Cardiac muscle cell (in vitro differentiated cells and primary cell): ENCODE data around the gene ITSN2. TPM values are rescaled to one million over a fixed set of nuclear protein-coding genes. Genes with fewer than 3 reads are reported as not detected.

Source experiments
- DNase-seq, 2 donors: peaks; one replicate each; pipeline versions ENCODE4 v3.0.0 to v3.0.0-alpha.2; 2010 to 2017; ENCODE audit warnings: low read depth in 1 of 2, low spot score in 1 of 2
- H3K27ac ChIP-seq: fragments of 200-600 bp; sonication (generic); 2 replicates; pipeline ENCODE4 v1.5.1; 2016
- H3K27me3 ChIP-seq: fragments of 200-600 bp; sonication (generic); 2 replicates; pipeline ENCODE4 v1.6.0; 2016; ENCODE audit warnings: control low read depth
- H3K36me3 ChIP-seq: fragments of 200-600 bp; sonication (generic); 2 replicates; pipeline ENCODE4 v1.5.1; 2016; ENCODE audit warnings: control low read depth
- H3K4me1 ChIP-seq: fragments of 200-600 bp; sonication (generic); 2 replicates; pipeline ENCODE4 v1.8.1; 2017; ENCODE audit warnings: low read depth, mild to moderate bottlenecking, mixed run types
- H3K4me3 ChIP-seq: fragments of 200-600 bp; sonication (generic); 2 replicates; pipeline ENCODE4 v1.5.1; 2016; ENCODE audit warnings: mild to moderate bottlenecking
- H3K9me3 ChIP-seq: fragments of 200-600 bp; sonication (generic); 2 replicates; pipeline ENCODE4 v1.5.1; 2017; ENCODE audit warnings: low read depth, mild to moderate bottlenecking, control low read depth
- polyA plus RNA-seq: library from polyadenylated mRNA; unstranded; fragments of >200 nt; fragmentation: Nextera tagmentation; extraction: Ambion mirVana; gene quantifications from 2 replicates; pipeline ENCODE4 v1.2.1, GENCODE V29; 2016
- total RNA-seq: library from RNA; depleted of rRNA; stranded (reverse); fragments of >200 nt; gene quantifications from 2 replicates; pipeline ENCODE4 v1.2.3, GENCODE V29; 2016
- TF ChIP-seq, protein P1 (sequence below): IDR thresholded peaks from 2 replicates; pipeline ENCODE4 v1.5.1; 2012; ENCODE audit warnings: low read depth, mild to moderate bottlenecking, low read length

Gene ITSN2
- total and polyA plus RNA-seq, 2 experiments from 2014 or later: 22.3 to 22.8 TPM

DNA sequence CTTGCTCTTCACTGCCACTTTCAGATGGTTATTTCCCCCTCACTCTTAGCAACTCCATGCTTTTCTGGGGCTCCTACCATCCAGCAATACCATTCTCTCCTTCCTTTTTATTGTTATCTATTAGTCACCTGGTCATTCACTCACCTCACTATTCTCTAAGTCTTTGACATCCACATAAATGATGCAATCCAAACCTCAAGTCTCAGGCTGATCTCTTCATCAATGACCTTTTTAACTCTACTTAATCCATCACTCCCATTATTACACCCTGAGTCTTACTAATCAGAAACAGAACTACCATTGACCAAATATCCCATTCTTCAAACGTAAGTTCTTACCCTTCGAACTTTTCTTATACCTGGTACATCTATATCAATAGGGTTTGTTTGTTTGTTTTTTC is 79.7 kb downstream of the ITSN2 start:
- H3K27me3 ChIP-seq: no peaks in the 10 kb centered on the region
- DNase-seq: no peak
- TF ChIP-seq, protein P1, sequence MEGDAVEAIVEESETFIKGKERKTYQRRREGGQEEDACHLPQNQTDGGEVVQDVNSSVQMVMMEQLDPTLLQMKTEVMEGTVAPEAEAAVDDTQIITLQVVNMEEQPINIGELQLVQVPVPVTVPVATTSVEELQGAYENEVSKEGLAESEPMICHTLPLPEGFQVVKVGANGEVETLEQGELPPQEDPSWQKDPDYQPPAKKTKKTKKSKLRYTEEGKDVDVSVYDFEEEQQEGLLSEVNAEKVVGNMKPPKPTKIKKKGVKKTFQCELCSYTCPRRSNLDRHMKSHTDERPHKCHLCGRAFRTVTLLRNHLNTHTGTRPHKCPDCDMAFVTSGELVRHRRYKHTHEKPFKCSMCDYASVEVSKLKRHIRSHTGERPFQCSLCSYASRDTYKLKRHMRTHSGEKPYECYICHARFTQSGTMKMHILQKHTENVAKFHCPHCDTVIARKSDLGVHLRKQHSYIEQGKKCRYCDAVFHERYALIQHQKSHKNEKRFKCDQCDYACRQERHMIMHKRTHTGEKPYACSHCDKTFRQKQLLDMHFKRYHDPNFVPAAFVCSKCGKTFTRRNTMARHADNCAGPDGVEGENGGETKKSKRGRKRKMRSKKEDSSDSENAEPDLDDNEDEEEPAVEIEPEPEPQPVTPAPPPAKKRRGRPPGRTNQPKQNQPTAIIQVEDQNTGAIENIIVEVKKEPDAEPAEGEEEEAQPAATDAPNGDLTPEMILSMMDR: no peak
- no peaks in the 10 kb centered on the region for H3K4me1 ChIP-seq
- H3K4me3 ChIP-seq: no peak overlapping the region
- H3K36me3 ChIP-seq: peaks cover 1% of the 10 kb centered on the region
- no peak overlapping the region for H3K27ac ChIP-seq
- no peaks in the 10 kb centered on the region for H3K9me3 ChIP-seq

DNA sequence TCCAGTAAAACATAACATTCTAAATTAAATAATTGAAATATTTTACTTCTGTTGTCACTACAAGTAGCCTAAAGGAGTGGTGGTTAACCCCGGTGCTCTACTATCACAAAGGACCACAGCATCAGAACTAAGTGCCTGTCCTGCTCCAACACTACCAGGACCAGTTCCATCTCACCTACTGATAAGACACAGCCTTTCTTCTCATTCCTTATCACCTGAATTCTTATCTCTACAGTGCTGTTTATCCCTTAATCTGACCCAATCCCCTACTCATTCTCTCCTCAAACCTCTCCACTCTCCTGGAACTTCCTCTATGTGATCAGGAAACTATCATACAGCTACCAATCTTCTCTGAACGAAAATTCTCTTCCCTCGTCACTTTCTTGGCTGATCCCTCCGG is 80.2 kb downstream of the ITSN2 start:
- Histone ChIP-seq H3K27ac (no peak overlapping the region), H3K27me3 (no peaks in the 10 kb centered on the region), H3K4me1 (no peaks in the 10 kb centered on the region), H3K4me3 (no peak overlapping the region), H3K9me3 (no peaks in the 10 kb centered on the region), H3K36me3 (peaks cover 6% of the 10 kb centered on the region)
- TF ChIP-seq, protein P1: no peak
- DNase-seq: no peak

DNA sequence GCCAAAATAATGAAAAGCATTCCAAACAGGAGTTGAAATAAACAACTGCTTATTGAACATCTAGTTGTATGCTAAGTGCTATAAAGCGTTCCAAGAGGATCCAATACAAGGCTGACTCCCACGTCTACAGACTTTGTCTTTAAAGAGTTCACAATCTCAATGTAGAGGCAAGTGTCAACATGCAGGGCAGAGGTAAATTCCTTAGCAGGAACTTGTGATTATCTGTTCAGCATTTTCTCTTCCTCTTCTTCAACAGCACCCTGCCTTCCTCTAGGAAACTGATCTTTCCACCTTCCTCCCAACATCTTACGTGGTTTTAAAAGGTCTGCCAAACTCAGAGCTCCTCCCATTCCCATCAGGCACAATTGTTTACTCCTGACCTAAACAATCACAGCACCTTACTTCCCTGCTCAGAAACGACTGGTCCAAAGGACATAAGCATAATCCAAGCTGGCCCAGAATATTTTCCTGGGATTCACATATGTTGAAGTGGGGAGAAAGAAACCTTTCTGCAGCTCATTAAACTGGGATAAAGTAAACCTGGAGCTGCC is 83.9 kb downstream of the ITSN2 start:
- no peak overlapping the region for H3K27ac ChIP-seq
- H3K4me1 ChIP-seq: peaks cover 1% of the 10 kb centered on the region
- H3K27me3 ChIP-seq: no peaks in the 10 kb centered on the region
- TF ChIP-seq, protein P1: no peak
- H3K9me3 ChIP-seq: no peaks in the 10 kb centered on the region
- no peak overlapping the region for H3K4me3 ChIP-seq
- DNase-seq: no peak
- peaks cover 17% of the 10 kb centered on the region for H3K36me3 ChIP-seq

DNA sequence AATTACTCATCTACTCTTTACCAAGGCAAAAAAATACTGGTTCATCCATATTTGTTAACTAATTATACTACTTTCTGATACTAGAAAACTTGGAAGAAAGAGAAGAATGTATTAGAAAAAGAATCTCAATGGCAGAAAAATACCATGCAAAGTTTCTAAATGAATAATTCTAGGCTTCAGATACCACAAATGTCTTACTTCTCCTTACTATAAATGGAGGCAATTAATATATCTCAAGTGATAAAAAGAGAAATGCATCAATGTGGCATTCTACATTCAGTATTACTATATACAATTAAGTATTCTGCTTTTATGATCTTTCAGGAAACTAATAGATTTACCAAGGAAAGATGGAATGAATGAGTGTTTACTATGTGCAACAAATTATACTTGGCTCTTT is 85.5 kb downstream of the ITSN2 start:
- H3K27me3 ChIP-seq: no peaks in the 10 kb centered on the region
- H3K36me3 ChIP-seq: peaks cover 22% of the 10 kb centered on the region
- TF ChIP-seq, protein P1: no peak
- H3K4me3 ChIP-seq: no peak overlapping the region
- no peaks in the 10 kb centered on the region for H3K9me3 ChIP-seq
- H3K4me1 ChIP-seq: peaks cover 3% of the 10 kb centered on the region
- no peak for DNase-seq
- no peak overlapping the region for H3K27ac ChIP-seq

DNA sequence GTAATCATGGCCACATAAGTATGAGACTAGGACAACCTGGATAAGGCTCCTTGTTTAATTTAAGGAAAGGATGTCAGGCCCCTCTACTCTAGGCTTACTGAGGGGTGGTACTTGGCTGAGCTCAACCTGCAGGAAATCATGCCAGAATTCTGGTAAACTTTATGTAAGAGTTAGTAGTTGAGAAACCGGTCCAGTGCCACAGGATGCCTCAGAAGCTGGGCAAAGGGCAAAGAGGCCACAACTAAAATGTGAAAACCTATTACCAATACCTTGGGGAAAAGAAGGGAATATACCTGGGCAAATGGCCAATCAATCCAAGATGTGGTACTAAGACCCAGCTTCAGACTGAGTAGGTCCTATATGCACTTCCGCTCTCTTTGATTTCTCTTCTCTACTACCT is 86.7 kb downstream of the ITSN2 start:
- DNase-seq: peak in 1 of 2 donors; percentile 6
- Histone ChIP-seq H3K27me3 (no peaks in the 10 kb centered on the region), H3K27ac (no peak overlapping the region), H3K36me3 (peaks cover 22% of the 10 kb centered on the region), H3K9me3 (no peaks in the 10 kb centered on the region), H3K4me3 (no peak overlapping the region), H3K4me1 (peaks cover 3% of the 10 kb centered on the region)
- TF ChIP-seq, protein P1: no peak

DNA sequence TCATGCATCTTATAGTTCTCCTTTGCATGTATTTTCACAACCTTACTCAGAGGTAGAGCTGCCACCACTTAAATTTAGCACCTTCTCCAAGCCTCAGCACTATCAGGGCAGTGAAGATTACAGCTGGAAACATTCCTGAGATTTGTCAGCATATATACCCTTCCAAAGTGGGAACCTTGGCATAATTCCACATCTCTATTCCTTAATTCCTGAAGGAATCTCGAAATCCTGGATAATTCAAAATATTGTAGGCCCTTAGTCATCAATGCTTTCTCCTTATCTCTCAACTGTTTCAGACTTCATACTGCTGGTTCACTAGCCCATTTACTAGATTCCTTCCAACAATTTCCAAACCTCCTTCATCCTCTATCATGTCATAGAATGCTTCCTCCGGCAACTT is 87.4 kb downstream of the ITSN2 start:
- H3K4me1 ChIP-seq: peaks cover 3% of the 10 kb centered on the region
- DNase-seq: peak in 1 of 2 donors; percentile 60
- H3K27me3 ChIP-seq: no peaks in the 10 kb centered on the region
- H3K36me3 ChIP-seq: peaks cover 27% of the 10 kb centered on the region
- H3K9me3 ChIP-seq: no peaks in the 10 kb centered on the region
- no peak overlapping the region for H3K27ac ChIP-seq
- TF ChIP-seq, protein P1: no peak
- H3K4me3 ChIP-seq: no peak overlapping the region
